SK-N-SH (cell line): Measurements from ENCODE around the gene GLUL. TPM values are rescaled to one million over a fixed set of nuclear protein-coding genes. Genes with fewer than 3 reads are reported as not detected.
A peak's percentile ranks its signal among the peaks of the same experiment; 100 is the strongest.

Experiments used
- CTCF ChIA-PET: fragments of 300-600, 350-600 bp; formaldehyde crosslinking; extraction: SDS; loops from one replicate; lab custom pipeline; 2021; lab: Yijun Ruan, JAX
- POLR2A ChIA-PET: fragments of 350-600 bp; sonication (Branson Sonifier 250); formaldehyde crosslinking; extraction: SDS; loops from one replicate; lab custom pipeline; 2020; ENCODE audit warnings: antibody characterized with exemption, inconsistent platforms; lab: Yijun Ruan, JAX
- DNase-seq: peaks from one replicate; pipeline ENCODE4 v3.0.0; 2012
- H2AFZ ChIP-seq: fragments of 200-600 bp; sonication (generic); 2 replicates; pipeline ENCODE4 v1.8.1; 2016; ENCODE audit warnings: antibody characterized with exemption, mild to moderate bottlenecking, low read depth
- H3F3A ChIP-seq: fragments of 200-600 bp; sonication (generic); replicated peaks from 2 replicates; pipeline ENCODE3; 2016; ENCODE audit warnings: antibody characterized with exemption, mild to moderate bottlenecking; ENCODE audit not compliant: insufficient read depth
- H3K27ac ChIP-seq, 2 experiments: fragments of 200-500 bp in 1 of 2; fragments of 200-600 bp in 1 of 2; sonication (Bioruptor generic) in 1 of 2; sonication (generic), shearing (Covaris generic) in 1 of 2; 2 replicates each; pipeline versions ENCODE4 v1.5.1 to v1.6.1; 2014 to 2016; ENCODE audit warnings: low read depth in 2 of 2, inconsistent platforms in 1 of 2, low read length in 1 of 2, mild to moderate bottlenecking in 1 of 2, mixed read lengths in 1 of 2
- H3K27me3 ChIP-seq: fragments of 200-600 bp; sonication (generic), shearing (Covaris generic); 2 replicates; pipeline ENCODE4 v1.6.1; 2016; ENCODE audit warnings: mixed run types; ENCODE audit not compliant: insufficient read depth
- H3K36me3 ChIP-seq, 2 experiments: fragments of 200-500 bp in 1 of 2; fragments of 200-600 bp in 1 of 2; sonication (Bioruptor generic) in 1 of 2; sonication (generic) in 1 of 2; replicated peaks in 1 of 2; 2 replicates each; pipeline versions ENCODE3 to v1.5.1; 2014 to 2016; ENCODE audit warnings: low read length in 1 of 2, mild to moderate bottlenecking in 1 of 2; ENCODE audit not compliant: insufficient read depth in 2 of 2, control insufficient read depth in 1 of 2
- H3K4me1 ChIP-seq, 2 experiments: fragments of 200-500 bp in 1 of 2; fragments of 200-600 bp in 1 of 2; sonication (Bioruptor generic) in 1 of 2; sonication (generic), shearing (Covaris generic) in 1 of 2; 2 replicates each; pipeline versions ENCODE4 v1.5.1 to v1.6.1; 2014 to 2016; ENCODE audit warnings: low read depth in 1 of 2, low read length in 1 of 2, mixed run types in 1 of 2; ENCODE audit not compliant: insufficient read depth in 2 of 2, control insufficient read depth in 1 of 2
- H3K4me2 ChIP-seq: fragments of 200-600 bp; sonication (generic), shearing (Covaris generic); 2 replicates; pipeline ENCODE4 v1.6.1; 2017; ENCODE audit warnings: mixed run types
- H3K4me3 ChIP-seq, 2 experiments: fragments of 200-500 bp in 1 of 2; fragments of 200-600 bp in 1 of 2; sonication (Bioruptor generic) in 1 of 2; sonication (generic), shearing (Covaris generic) in 1 of 2; 2 replicates each; pipeline versions ENCODE4 v1.5.1 to v1.8.1; 2014 to 2016; ENCODE audit warnings: low read depth in 2 of 2, inconsistent platforms in 1 of 2, low read length in 1 of 2, mild to moderate bottlenecking in 1 of 2, mixed read lengths in 1 of 2, moderate library complexity in 1 of 2
- H3K79me2 ChIP-seq: fragments of 200-600 bp; sonication (generic); 2 replicates; pipeline ENCODE4 v1.8.1; 2017; ENCODE audit warnings: mild to moderate bottlenecking; ENCODE audit not compliant: insufficient read depth
- H3K9ac ChIP-seq: fragments of 200-600 bp; sonication (generic); 2 replicates; pipeline ENCODE4 v1.6.1; 2017; ENCODE audit warnings: mixed run types
- H3K9me2 ChIP-seq: fragments of 200-600 bp; sonication (generic); 2 replicates; pipeline ENCODE4 v1.6.1; 2017; ENCODE audit warnings: mixed run types
- H3K9me3 ChIP-seq: fragments of 200-600 bp; sonication (generic); 2 replicates; pipeline ENCODE4 v1.6.1; 2017; ENCODE audit warnings: mixed run types, mild to moderate bottlenecking, moderate library complexity
- H4K20me1 ChIP-seq: fragments of 200-600 bp; sonication (generic); 2 replicates; pipeline ENCODE4 v1.6.1; 2017; ENCODE audit warnings: mild to moderate bottlenecking, mixed run types; ENCODE audit not compliant: insufficient read depth
- ELF1 ChIP-seq: IDR thresholded peaks from 2 replicates; pipeline ENCODE4 v1.4.0; 2012
- FOXM1 ChIP-seq: IDR thresholded peaks from 2 replicates; pipeline ENCODE4 v1.4.0; 2012; ENCODE audit warnings: low read depth, mild to moderate bottlenecking
- RAD21 ChIP-seq: IDR thresholded peaks from 2 replicates; pipeline ENCODE4 v1.6.1; 2012; ENCODE audit warnings: mild to moderate bottlenecking, low read length
- RCOR1 ChIP-seq: fragments of 150-350 bp; IDR thresholded peaks from 2 replicates; pipeline ENCODE4 v1.6.1; 2017; ENCODE audit warnings: antibody characterized with exemption, low read length
- WGBS: methylation state at CpG from one replicate; pipeline ENCODE4 v1.1.6; 2017; ENCODE audit warnings: low lambda C conversion rate; 5-methylcytosine and 5-hydroxymethylcytosine counted together
- polyA plus RNA-seq, 3 experiments: library from polyadenylated mRNA; depleted of rRNA; stranded (reverse); fragments of >200 nt; gene quantifications; 2 replicates each; pipeline ENCODE4 v1.2.3, GENCODE V29; 2012
- TF ChIP-seq, protein P1 (sequence below): IDR thresholded peaks from 2 replicates; pipeline ENCODE4 v1.6.1; 2012; ENCODE audit warnings: mild to moderate bottlenecking, low read depth, low read length, moderate library complexity
- TF ChIP-seq, protein P2 (sequence below): fragments of 200-600 bp; sonication (generic); IDR thresholded peaks from 2 replicates; pipeline ENCODE4 v1.6.1; 2017; ENCODE audit warnings: antibody characterized with exemption, mild to moderate bottlenecking, moderate library complexity

The GLUL gene
- polyA plus RNA-seq, 1 of the 3 experiments (the other 2 are of a cell fraction) = 107 TPM

DNA sequence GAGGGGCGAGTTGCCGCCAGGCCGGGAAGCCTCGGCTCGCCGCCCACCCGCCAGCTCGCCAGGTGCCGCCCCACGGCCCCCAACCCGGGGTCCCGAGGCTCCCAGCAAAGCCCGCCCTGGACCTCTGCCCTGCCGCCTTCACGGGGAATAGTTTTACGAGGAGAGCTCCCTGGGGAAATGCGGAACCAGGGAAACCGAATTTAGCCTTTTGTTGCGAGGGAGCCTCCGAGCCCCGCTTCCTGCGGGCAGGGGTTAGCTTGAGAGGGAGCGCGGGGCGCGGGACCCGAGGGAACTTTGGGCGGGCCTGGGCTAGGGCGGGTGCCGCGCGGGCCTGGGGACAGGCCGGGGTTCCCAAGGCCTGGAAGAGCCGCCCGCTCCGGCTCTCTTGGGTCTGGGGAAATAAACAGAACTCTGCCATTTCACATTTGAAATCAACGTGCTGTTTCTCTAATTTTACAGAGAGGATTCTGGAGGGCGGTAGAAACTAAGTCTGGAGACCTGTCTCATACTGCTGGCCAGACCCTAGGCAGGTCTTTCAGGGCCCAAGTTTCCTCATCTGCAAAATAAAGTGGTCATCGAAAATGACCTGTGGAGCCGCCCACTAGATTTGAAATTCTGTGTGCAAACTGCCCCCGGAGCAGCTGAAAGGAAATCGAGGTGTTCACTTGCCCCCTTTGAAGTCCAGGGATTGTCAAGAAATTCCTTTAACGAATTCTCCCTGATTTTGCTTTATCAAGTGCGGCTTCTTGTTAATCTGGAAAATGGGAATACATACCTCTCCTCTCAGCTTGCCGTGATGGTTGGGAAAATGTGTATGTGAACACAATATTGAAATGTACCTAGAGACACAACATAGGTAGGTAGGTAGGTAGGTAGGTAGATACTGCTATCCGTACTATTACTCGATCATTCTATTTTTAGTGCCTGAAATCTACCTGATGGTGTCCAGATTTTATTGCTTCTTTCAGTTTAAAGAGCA is 749 bp upstream of the GLUL start:
- no peak for TF ChIP-seq RAD21
- TF ChIP-seq, protein P1, sequence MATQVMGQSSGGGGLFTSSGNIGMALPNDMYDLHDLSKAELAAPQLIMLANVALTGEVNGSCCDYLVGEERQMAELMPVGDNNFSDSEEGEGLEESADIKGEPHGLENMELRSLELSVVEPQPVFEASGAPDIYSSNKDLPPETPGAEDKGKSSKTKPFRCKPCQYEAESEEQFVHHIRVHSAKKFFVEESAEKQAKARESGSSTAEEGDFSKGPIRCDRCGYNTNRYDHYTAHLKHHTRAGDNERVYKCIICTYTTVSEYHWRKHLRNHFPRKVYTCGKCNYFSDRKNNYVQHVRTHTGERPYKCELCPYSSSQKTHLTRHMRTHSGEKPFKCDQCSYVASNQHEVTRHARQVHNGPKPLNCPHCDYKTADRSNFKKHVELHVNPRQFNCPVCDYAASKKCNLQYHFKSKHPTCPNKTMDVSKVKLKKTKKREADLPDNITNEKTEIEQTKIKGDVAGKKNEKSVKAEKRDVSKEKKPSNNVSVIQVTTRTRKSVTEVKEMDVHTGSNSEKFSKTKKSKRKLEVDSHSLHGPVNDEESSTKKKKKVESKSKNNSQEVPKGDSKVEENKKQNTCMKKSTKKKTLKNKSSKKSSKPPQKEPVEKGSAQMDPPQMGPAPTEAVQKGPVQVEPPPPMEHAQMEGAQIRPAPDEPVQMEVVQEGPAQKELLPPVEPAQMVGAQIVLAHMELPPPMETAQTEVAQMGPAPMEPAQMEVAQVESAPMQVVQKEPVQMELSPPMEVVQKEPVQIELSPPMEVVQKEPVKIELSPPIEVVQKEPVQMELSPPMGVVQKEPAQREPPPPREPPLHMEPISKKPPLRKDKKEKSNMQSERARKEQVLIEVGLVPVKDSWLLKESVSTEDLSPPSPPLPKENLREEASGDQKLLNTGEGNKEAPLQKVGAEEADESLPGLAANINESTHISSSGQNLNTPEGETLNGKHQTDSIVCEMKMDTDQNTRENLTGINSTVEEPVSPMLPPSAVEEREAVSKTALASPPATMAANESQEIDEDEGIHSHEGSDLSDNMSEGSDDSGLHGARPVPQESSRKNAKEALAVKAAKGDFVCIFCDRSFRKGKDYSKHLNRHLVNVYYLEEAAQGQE = 0 out of 2 replicates have a peak, but pooled peaks have one; percentile 1
- Histone ChIP-seq H3K9me3 (no peaks in the 10 kb centered on the region), H3K4me2 (peak overlapping the region; percentile 95), H3K9me2 (no peaks in the 10 kb centered on the region), H4K20me1 (peaks cover 31% of the 10 kb centered on the region), H3K4me3 (peak overlapping the region; percentile 95 to 99), H3K79me2 (peaks cover 40% of the 10 kb centered on the region), H3K27ac (peak overlapping the region; percentile 84 to 92), H3F3A (no peaks in the 10 kb centered on the region), H3K4me1 (peaks cover 3 to 11% of the 10 kb centered on the region in 2 experiments; a peak in 3 of 4 replicates), H3K9ac (peak overlapping the region; percentile 97), H3K27me3 (no peaks in the 10 kb centered on the region), H2AFZ (peak overlapping the region; percentile 93), H3K36me3 (peaks cover 13 to 15% of the 10 kb centered on the region in 2 experiments)
- ChIA-PET POLR2A (interaction anchor here (0.6 to 3.7 kb wide), 11 partner anchors 13 to 252 kb away, joined by 3 to 31 read pairs (median 4); no protein-coding TSS in a partner anchor), CTCF (interaction anchor here (0.6 to 12.2 kb wide), 6 partner anchors 11 to 734 kb away, joined by 3 to 350 read pairs (median 4); no protein-coding TSS in a partner anchor)
- 44% methylated on average over 21 of the region's 47 CpGs for WGBS
- DNase-seq = no peak

DNA sequence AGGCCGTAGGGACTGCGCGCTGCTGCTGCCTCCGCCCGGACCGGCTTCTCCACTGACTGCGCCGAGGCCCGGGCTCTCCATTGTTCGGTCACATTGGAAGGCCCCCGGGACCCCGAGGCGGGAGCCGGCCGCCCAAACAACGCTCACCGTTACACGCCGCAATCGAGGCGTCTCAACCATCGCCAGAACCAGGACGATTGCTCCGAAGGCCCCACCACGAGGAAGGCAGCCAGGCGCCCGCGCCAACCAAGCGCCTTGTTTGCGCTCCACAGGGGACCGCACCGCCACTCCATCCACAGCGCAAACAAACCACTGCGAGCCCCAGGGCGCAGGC is 595 bp downstream of the GLUL start:
- 3% methylated on average over 17 of the region's 35 CpGs for WGBS
- Histone ChIP-seq H3K27ac (peak overlapping the region; percentile 84 to 95), H4K20me1 (peaks cover 31% of the 10 kb centered on the region), H3K9me2 (no peaks in the 10 kb centered on the region), H3K4me1 (peaks cover 0 to 11% of the 10 kb centered on the region in 2 experiments; a peak in 2 of 4 replicates), H3K79me2 (peaks cover 44% of the 10 kb centered on the region), H3K4me2 (peak overlapping the region; percentile 95), H3F3A (no peaks in the 10 kb centered on the region), H3K9me3 (no peaks in the 10 kb centered on the region), H3K36me3 (peaks cover 25 to 29% of the 10 kb centered on the region in 2 experiments), H3K4me3 (peak overlapping the region; percentile 95 to 99), H3K9ac (peak overlapping the region; percentile 97), H3K27me3 (no peaks in the 10 kb centered on the region), H2AFZ (peak overlapping the region; percentile 65; the same call in 1 of the 2 replicates)
- ChIA-PET CTCF (interaction anchor here (0.6 to 12.2 kb wide), 5 partner anchors 16 to 310 kb away, joined by 3 to 350 read pairs (median 3); no protein-coding TSS in a partner anchor), POLR2A (interaction anchor here (3.7 kb wide), 1 partner anchor 247 kb away, joined by 31 read pairs; no protein-coding TSS in a partner anchor)
- DNase-seq = no peak
- TF ChIP-seq FOXM1 (no peak), RCOR1 (no peak), ELF1 (no peak)
- TF ChIP-seq, protein P2, sequence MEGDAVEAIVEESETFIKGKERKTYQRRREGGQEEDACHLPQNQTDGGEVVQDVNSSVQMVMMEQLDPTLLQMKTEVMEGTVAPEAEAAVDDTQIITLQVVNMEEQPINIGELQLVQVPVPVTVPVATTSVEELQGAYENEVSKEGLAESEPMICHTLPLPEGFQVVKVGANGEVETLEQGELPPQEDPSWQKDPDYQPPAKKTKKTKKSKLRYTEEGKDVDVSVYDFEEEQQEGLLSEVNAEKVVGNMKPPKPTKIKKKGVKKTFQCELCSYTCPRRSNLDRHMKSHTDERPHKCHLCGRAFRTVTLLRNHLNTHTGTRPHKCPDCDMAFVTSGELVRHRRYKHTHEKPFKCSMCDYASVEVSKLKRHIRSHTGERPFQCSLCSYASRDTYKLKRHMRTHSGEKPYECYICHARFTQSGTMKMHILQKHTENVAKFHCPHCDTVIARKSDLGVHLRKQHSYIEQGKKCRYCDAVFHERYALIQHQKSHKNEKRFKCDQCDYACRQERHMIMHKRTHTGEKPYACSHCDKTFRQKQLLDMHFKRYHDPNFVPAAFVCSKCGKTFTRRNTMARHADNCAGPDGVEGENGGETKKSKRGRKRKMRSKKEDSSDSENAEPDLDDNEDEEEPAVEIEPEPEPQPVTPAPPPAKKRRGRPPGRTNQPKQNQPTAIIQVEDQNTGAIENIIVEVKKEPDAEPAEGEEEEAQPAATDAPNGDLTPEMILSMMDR = 0 out of 2 replicates have a peak, but pooled peaks have one; percentile 21
